WTC11 (cell line): Measurements from ENCODE around the gene ALKBH1. TPM values are rescaled to one million over a fixed set of nuclear protein-coding genes. Genes with fewer than 3 reads are reported as not detected.

ENCODE experiments used
- ATAC-seq: fragments of 200-7000 bp; cut with Tn5 transposase; 2 replicates; pipeline ENCODE4 v1.10.0; 2021; ENCODE audit warnings: mild to moderate bottlenecking, moderate library complexity
- CTCF ChIA-PET: fragments of 300-600 bp; sonication (Branson Sonifier 250); formaldehyde crosslinking; loops from one replicate; lab custom pipeline; 2021; ENCODE audit warnings: antibody characterized with exemption; lab: Charles Lee
- POLR2A ChIA-PET: fragments of 350-600 bp; sonication (Branson Sonifier 250); formaldehyde crosslinking; loops from one replicate; lab custom pipeline; 2021; ENCODE audit warnings: antibody characterized with exemption; lab: Charles Lee
- DNase-seq: peaks from one replicate; pipeline ENCODE4 v3.0.0; 2021; ENCODE audit warnings: low spot score
- H3K27ac Mint-ChIP-seq: 2 replicates; pipeline ENCODE4 v1.8.0; 2021; ENCODE audit warnings: mixed read lengths
- H3K27me3 Mint-ChIP-seq: 2 replicates; pipeline ENCODE4 v1.8.0; 2021; ENCODE audit warnings: low read depth, mild to moderate bottlenecking, moderate library complexity, mixed read lengths
- H3K36me3 Mint-ChIP-seq: 2 replicates; pipeline ENCODE4 v1.8.0; 2021; ENCODE audit warnings: mixed read lengths
- H3K4me1 Mint-ChIP-seq: 2 replicates; pipeline ENCODE4 v1.8.0; 2022; ENCODE audit warnings: mixed read lengths
- H3K4me3 Mint-ChIP-seq: 2 replicates; pipeline ENCODE4 v1.8.0; 2021; ENCODE audit warnings: mild to moderate bottlenecking, moderate library complexity, mixed read lengths
- H3K9me3 Mint-ChIP-seq: 2 replicates; pipeline ENCODE4 v1.8.0; 2021; ENCODE audit warnings: mixed read lengths
- CREB1 ChIP-seq: sonication (generic); formaldehyde crosslinking; IDR thresholded peaks from 2 replicates; pipeline ENCODE4 v1.8.0; 2023; ENCODE audit warnings: mild to moderate bottlenecking, missing genetic modification reagents
- ELF4 ChIP-seq: sonication (generic); formaldehyde crosslinking; IDR thresholded peaks from 2 replicates; pipeline ENCODE4 v1.8.1; 2022; ENCODE audit warnings: low read depth, mild to moderate bottlenecking, moderate library complexity, missing genetic modification reagents
- ESRRA ChIP-seq: sonication (generic); formaldehyde crosslinking; IDR thresholded peaks from 2 replicates; pipeline ENCODE4 v1.8.1; 2022; ENCODE audit warnings: mild to moderate bottlenecking, missing genetic modification reagents, borderline replicate concordance
- HMGA2 ChIP-seq: fragments of 250-450 bp; sonication (Bioruptor Pico); IDR thresholded peaks from 2 replicates; pipeline ENCODE4 v1.4.0; 2021; ENCODE audit warnings: mild to moderate bottlenecking, moderate library complexity
- NFE2L1 ChIP-seq: sonication (generic); formaldehyde crosslinking; IDR thresholded peaks from 2 replicates; pipeline ENCODE4 v1.8.1; 2023; ENCODE audit warnings: missing genetic modification reagents
- SP1 ChIP-seq: sonication (generic); formaldehyde crosslinking; conservative IDR thresholded peaks from 2 replicates; pipeline ENCODE4 v1.8.1; 2022; ENCODE audit warnings: missing genetic modification reagents
- ZBTB21 ChIP-seq: sonication (generic); formaldehyde crosslinking; IDR thresholded peaks from 2 replicates; pipeline ENCODE4 v1.8.1; 2023; ENCODE audit warnings: mild to moderate bottlenecking, missing genetic modification reagents, borderline replicate concordance
- ZNF138 ChIP-seq: sonication (generic); formaldehyde crosslinking; conservative IDR thresholded peaks from 2 replicates; pipeline ENCODE4 v1.8.1; 2022; ENCODE audit warnings: mild to moderate bottlenecking, moderate library complexity, missing genetic modification reagents
- ZNF263 ChIP-seq: sonication (generic); formaldehyde crosslinking; IDR thresholded peaks from 2 replicates; pipeline ENCODE4 v1.8.1; 2022; ENCODE audit warnings: low read depth, mild to moderate bottlenecking, moderate library complexity, missing genetic modification reagents
- ZNF423 ChIP-seq: fragments of 250-450 bp; sonication (Bioruptor Pico); IDR thresholded peaks from 2 replicates; pipeline ENCODE4 v2.1.2; 2022; ENCODE audit warnings: mild to moderate bottlenecking, moderate library complexity
- total RNA-seq: library from RNA; stranded (reverse); gene quantifications from 3 replicates; pipeline ENCODE4 v1.2.3, GENCODE V29; 2021
- TF ChIP-seq, protein P1 (sequence below): fragments of 250-450 bp; sonication (Bioruptor Pico); IDR thresholded peaks from 2 replicates; pipeline ENCODE4 v1.9.0; 2021; ENCODE audit warnings: mild to moderate bottlenecking
- TF ChIP-seq, protein P2 (sequence below): sonication (generic); formaldehyde crosslinking; IDR thresholded peaks from 2 replicates; pipeline ENCODE4 v1.8.1; 2022; ENCODE audit warnings: mild to moderate bottlenecking, missing genetic modification reagents, moderate library complexity, borderline replicate concordance
- TF ChIP-seq, protein P3 (sequence below): sonication (generic); formaldehyde crosslinking; IDR thresholded peaks from 2 replicates; pipeline ENCODE4 v1.8.0; 2022; ENCODE audit warnings: mild to moderate bottlenecking, missing genetic modification reagents
- TF ChIP-seq, protein P4 (sequence below): fragments of 250-450 bp; sonication (Bioruptor Pico); IDR thresholded peaks from 2 replicates; pipeline ENCODE4 v1.9.0; 2021; ENCODE audit warnings: mild to moderate bottlenecking
- TF ChIP-seq, protein P5 (sequence below): sonication (generic); formaldehyde crosslinking; IDR thresholded peaks from 2 replicates; pipeline ENCODE4 v1.8.1; 2023; ENCODE audit warnings: mild to moderate bottlenecking, missing genetic modification reagents
- TF ChIP-seq, protein P6 (sequence below): fragments of 250-450 bp; sonication (Bioruptor Pico); IDR thresholded peaks from 2 replicates; pipeline ENCODE4 v1.8.0; 2021; ENCODE audit warnings: mild to moderate bottlenecking
- TF ChIP-seq, protein P7 (sequence below): sonication (generic); formaldehyde crosslinking; IDR thresholded peaks from 2 replicates; pipeline ENCODE4 v1.8.1; 2023; ENCODE audit warnings: mild to moderate bottlenecking, moderate library complexity, missing genetic modification reagents
- TF ChIP-seq, protein P8 (sequence below): sonication (generic); formaldehyde crosslinking; IDR thresholded peaks from 2 replicates; pipeline ENCODE4 v1.8.0; 2022; ENCODE audit warnings: mild to moderate bottlenecking, missing genetic modification reagents
- TF ChIP-seq, protein P9 (sequence below): fragments of 250-450 bp; sonication (Bioruptor Pico); IDR thresholded peaks from 2 replicates; pipeline ENCODE4 v2.1.2; 2022; ENCODE audit warnings: mild to moderate bottlenecking, moderate library complexity

The ALKBH1 gene
- total RNA-seq, 1 experiment from 2014 or later = 18.8 TPM

DNA sequence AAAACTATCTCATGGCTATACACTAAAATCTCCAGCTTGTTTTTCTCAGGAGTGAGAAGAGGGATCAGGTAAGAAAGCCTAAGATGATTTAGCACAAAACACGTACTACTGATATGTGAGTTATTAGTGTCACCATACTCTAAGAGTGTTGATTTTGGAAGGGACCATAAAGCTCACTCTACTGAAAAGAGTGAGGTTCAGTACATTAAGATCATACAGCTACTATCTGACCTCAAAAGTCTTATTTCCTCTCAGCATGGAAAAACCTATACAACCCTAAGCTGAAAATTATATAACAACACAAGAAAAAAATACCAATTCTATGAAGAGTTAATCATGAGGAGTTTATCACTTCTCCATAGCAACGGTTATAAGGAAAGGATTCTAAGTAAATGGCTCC lies 33.6 kb upstream of the ALKBH1 start (continued):
- TF ChIP-seq, protein P1, sequence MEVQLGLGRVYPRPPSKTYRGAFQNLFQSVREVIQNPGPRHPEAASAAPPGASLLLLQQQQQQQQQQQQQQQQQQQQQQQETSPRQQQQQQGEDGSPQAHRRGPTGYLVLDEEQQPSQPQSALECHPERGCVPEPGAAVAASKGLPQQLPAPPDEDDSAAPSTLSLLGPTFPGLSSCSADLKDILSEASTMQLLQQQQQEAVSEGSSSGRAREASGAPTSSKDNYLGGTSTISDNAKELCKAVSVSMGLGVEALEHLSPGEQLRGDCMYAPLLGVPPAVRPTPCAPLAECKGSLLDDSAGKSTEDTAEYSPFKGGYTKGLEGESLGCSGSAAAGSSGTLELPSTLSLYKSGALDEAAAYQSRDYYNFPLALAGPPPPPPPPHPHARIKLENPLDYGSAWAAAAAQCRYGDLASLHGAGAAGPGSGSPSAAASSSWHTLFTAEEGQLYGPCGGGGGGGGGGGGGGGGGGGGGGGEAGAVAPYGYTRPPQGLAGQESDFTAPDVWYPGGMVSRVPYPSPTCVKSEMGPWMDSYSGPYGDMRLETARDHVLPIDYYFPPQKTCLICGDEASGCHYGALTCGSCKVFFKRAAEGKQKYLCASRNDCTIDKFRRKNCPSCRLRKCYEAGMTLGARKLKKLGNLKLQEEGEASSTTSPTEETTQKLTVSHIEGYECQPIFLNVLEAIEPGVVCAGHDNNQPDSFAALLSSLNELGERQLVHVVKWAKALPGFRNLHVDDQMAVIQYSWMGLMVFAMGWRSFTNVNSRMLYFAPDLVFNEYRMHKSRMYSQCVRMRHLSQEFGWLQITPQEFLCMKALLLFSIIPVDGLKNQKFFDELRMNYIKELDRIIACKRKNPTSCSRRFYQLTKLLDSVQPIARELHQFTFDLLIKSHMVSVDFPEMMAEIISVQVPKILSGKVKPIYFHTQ (CRISPR knock-in tag) = no peak
- TF ChIP-seq ELF4 (CRISPR knock-in tag) = no peak
- TF ChIP-seq, all 79 proteins: peak for 0

DNA sequence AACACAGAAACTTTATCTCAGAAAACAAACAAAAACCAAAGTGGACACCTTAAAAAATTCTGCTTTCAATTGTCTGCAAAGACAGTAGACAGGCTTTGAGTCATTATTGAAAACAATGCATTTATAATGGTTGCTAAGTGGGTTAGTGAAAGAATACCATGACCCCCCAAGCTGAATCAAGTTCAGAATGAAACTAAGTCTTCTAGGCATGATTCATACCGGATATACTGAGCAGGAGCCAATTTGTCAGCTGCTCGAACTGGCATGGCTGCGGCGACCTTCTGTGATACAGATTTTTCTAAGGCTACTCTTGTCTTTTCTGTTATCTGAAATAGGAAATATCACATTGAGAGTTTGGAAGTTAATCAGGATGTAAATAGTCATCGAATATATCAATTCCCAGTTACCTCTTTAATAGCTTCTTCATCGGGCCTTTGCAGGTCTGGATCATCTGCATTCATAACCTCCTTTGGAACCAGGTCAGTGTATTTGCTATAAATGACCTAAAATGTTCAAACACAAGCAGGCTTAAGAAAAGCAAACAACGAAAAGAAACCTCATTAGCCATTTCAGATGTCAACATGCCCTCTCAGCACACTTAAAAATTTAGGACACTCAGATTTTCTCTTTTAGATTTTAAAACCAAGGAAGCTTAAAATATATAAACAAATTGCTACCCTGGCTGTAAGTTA lies 30.9 kb upstream of the ALKBH1 start:
- Mint-ChIP-seq H3K36me3 (peaks cover 53% of the 10 kb centered on the region), H3K27me3 (no peaks in the 10 kb centered on the region), H3K9me3 (no peaks in the 10 kb centered on the region), H3K4me1 (no peaks in the 10 kb centered on the region), H3K4me3 (no peak overlapping the region), H3K27ac (no peak overlapping the region)
- DNase-seq (no peak), ATAC-seq (no peak)
- ChIA-PET POLR2A (no interaction called here), CTCF (no interaction called here)
- TF ChIP-seq, protein P2, sequence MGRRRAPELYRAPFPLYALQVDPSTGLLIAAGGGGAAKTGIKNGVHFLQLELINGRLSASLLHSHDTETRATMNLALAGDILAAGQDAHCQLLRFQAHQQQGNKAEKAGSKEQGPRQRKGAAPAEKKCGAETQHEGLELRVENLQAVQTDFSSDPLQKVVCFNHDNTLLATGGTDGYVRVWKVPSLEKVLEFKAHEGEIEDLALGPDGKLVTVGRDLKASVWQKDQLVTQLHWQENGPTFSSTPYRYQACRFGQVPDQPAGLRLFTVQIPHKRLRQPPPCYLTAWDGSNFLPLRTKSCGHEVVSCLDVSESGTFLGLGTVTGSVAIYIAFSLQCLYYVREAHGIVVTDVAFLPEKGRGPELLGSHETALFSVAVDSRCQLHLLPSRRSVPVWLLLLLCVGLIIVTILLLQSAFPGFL (CRISPR knock-in tag) = no peak
- TF ChIP-seq, protein P3, sequence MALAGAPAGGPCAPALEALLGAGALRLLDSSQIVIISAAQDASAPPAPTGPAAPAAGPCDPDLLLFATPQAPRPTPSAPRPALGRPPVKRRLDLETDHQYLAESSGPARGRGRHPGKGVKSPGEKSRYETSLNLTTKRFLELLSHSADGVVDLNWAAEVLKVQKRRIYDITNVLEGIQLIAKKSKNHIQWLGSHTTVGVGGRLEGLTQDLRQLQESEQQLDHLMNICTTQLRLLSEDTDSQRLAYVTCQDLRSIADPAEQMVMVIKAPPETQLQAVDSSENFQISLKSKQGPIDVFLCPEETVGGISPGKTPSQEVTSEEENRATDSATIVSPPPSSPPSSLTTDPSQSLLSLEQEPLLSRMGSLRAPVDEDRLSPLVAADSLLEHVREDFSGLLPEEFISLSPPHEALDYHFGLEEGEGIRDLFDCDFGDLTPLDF (CRISPR knock-in tag) = no peak
- TF ChIP-seq, protein P4, sequence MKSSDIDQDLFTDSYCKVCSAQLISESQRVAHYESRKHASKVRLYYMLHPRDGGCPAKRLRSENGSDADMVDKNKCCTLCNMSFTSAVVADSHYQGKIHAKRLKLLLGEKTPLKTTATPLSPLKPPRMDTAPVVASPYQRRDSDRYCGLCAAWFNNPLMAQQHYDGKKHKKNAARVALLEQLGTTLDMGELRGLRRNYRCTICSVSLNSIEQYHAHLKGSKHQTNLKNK (CRISPR knock-in tag) = no peak
- TF ChIP-seq HMGA2 (CRISPR knock-in tag) (no peak), SP1 (CRISPR knock-in tag) (no peak), CREB1 (CRISPR knock-in tag) (no peak), ESRRA (CRISPR knock-in tag) (no peak), NFE2L1 (CRISPR knock-in tag) (no peak), ZNF138 (CRISPR knock-in tag) (no peak), ZNF263 (CRISPR knock-in tag) (no peak), ZNF423 (CRISPR knock-in tag) (no peak), ZBTB21 (CRISPR knock-in tag) (no peak)
- TF ChIP-seq, protein P5, sequence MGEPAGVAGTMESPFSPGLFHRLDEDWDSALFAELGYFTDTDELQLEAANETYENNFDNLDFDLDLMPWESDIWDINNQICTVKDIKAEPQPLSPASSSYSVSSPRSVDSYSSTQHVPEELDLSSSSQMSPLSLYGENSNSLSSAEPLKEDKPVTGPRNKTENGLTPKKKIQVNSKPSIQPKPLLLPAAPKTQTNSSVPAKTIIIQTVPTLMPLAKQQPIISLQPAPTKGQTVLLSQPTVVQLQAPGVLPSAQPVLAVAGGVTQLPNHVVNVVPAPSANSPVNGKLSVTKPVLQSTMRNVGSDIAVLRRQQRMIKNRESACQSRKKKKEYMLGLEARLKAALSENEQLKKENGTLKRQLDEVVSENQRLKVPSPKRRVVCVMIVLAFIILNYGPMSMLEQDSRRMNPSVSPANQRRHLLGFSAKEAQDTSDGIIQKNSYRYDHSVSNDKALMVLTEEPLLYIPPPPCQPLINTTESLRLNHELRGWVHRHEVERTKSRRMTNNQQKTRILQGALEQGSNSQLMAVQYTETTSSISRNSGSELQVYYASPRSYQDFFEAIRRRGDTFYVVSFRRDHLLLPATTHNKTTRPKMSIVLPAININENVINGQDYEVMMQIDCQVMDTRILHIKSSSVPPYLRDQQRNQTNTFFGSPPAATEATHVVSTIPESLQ = no peak
- TF ChIP-seq, protein P6, sequence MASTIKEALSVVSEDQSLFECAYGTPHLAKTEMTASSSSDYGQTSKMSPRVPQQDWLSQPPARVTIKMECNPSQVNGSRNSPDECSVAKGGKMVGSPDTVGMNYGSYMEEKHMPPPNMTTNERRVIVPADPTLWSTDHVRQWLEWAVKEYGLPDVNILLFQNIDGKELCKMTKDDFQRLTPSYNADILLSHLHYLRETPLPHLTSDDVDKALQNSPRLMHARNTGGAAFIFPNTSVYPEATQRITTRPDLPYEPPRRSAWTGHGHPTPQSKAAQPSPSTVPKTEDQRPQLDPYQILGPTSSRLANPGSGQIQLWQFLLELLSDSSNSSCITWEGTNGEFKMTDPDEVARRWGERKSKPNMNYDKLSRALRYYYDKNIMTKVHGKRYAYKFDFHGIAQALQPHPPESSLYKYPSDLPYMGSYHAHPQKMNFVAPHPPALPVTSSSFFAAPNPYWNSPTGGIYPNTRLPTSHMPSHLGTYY (CRISPR knock-in tag) = no peak
- TF ChIP-seq, protein P7, sequence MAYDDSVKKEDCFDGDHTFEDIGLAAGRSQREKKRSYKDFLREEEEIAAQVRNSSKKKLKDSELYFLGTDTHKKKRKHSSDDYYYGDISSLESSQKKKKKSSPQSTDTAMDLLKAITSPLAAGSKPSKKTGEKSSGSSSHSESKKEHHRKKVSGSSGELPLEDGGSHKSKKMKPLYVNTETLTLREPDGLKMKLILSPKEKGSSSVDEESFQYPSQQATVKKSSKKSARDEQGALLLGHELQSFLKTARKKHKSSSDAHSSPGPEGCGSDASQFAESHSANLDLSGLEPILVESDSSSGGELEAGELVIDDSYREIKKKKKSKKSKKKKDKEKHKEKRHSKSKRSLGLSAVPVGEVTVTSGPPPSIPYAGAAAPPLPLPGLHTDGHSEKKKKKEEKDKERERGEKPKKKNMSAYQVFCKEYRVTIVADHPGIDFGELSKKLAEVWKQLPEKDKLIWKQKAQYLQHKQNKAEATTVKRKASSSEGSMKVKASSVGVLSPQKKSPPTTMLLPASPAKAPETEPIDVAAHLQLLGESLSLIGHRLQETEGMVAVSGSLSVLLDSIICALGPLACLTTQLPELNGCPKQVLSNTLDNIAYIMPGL (CRISPR knock-in tag) = no peak
- TF ChIP-seq, protein P8, sequence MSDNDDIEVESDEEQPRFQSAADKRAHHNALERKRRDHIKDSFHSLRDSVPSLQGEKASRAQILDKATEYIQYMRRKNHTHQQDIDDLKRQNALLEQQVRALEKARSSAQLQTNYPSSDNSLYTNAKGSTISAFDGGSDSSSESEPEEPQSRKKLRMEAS (CRISPR knock-in tag) = no peak
- TF ChIP-seq, protein P9, sequence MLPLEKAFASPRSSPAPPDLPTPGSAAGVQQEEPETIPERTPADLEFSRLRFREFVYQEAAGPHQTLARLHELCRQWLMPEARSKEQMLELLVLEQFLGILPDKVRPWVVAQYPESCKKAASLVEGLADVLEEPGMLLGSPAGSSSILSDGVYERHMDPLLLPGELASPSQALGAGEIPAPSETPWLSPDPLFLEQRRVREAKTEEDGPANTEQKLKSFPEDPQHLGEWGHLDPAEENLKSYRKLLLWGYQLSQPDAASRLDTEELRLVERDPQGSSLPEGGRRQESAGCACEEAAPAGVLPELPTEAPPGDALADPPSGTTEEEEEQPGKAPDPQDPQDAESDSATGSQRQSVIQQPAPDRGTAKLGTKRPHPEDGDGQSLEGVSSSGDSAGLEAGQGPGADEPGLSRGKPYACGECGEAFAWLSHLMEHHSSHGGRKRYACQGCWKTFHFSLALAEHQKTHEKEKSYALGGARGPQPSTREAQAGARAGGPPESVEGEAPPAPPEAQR = no peak
